ENCODE results near the gene AMZ1. TPM values are rescaled to one million over a fixed set of nuclear protein-coding genes. Genes with fewer than 3 reads are reported as not detected.
"Not testable (repeated sequence)": the region's sequence is repeated elsewhere in the genome, so short reads cannot be mapped to it uniquely, and the experiment has no call there.

The AMZ1 gene
- total RNA-seq, 1 donor = 14.2 TPM

DNA sequence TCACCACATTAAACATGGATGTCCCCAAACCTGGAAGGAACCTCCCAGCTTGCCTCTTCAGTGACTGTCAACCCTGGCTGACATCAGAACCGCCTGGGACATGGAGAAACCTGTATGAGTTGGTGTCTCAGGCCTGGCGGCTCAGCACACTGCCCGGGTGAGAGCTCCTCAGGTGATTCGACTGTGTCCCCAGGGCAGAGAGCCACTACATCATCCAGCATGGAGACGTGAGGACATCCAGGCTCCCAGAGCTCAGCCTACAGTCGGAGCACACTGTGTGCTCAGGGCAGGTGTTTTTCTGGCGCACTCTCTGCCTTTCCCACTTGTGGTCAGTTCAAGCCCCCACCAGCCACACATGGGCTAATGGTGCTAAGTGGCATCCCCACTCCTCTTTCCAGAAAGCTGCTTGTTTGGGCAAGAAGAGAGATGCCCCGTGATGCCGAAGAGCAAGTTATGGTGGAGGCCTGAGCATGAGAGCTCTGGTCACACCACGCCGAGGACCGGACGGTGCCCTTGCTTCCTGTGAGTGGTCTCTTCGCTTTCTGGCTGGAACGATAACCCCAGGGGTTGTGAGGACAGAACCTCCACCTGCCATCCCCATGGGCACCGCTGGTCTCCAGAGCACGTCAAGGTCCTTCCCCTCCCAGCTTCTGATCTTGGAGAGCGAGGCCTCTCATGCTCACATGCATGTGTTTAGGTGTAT, 38.5 kb downstream of the AMZ1 start:
- no peak overlapping the region for H3K4me3 ChIP-seq (ENCODE audit: low read depth, low read length)
- no peak for DNase-seq (ENCODE audit: low read depth)
- TF ChIP-seq, protein P1, sequence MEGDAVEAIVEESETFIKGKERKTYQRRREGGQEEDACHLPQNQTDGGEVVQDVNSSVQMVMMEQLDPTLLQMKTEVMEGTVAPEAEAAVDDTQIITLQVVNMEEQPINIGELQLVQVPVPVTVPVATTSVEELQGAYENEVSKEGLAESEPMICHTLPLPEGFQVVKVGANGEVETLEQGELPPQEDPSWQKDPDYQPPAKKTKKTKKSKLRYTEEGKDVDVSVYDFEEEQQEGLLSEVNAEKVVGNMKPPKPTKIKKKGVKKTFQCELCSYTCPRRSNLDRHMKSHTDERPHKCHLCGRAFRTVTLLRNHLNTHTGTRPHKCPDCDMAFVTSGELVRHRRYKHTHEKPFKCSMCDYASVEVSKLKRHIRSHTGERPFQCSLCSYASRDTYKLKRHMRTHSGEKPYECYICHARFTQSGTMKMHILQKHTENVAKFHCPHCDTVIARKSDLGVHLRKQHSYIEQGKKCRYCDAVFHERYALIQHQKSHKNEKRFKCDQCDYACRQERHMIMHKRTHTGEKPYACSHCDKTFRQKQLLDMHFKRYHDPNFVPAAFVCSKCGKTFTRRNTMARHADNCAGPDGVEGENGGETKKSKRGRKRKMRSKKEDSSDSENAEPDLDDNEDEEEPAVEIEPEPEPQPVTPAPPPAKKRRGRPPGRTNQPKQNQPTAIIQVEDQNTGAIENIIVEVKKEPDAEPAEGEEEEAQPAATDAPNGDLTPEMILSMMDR (IDR thresholded peaks at IDR 0.05; ENCODE audit: insufficient read depth, low read depth, low read length) = no peak

- not testable (repeated sequence) for H3K4me3 ChIP-seq (ENCODE audit: low read depth, low read length); DNase-seq (ENCODE audit: low read depth)
Measured at GRCh38 chr7:2727206-2727605, 39.2 kb downstream of the AMZ1 start.

- DNase-seq (ENCODE audit: low read depth) = no peak
- no peak overlapping the region for H3K4me3 ChIP-seq (ENCODE audit: low read depth, low read length)
- TF ChIP-seq, protein P1 (IDR thresholded peaks at IDR 0.05; ENCODE audit: insufficient read depth, low read depth, low read length) = no peak
Measured at GRCh38 chr7:2728316-2729030, 40.5 kb downstream of the AMZ1 start.

DNA sequence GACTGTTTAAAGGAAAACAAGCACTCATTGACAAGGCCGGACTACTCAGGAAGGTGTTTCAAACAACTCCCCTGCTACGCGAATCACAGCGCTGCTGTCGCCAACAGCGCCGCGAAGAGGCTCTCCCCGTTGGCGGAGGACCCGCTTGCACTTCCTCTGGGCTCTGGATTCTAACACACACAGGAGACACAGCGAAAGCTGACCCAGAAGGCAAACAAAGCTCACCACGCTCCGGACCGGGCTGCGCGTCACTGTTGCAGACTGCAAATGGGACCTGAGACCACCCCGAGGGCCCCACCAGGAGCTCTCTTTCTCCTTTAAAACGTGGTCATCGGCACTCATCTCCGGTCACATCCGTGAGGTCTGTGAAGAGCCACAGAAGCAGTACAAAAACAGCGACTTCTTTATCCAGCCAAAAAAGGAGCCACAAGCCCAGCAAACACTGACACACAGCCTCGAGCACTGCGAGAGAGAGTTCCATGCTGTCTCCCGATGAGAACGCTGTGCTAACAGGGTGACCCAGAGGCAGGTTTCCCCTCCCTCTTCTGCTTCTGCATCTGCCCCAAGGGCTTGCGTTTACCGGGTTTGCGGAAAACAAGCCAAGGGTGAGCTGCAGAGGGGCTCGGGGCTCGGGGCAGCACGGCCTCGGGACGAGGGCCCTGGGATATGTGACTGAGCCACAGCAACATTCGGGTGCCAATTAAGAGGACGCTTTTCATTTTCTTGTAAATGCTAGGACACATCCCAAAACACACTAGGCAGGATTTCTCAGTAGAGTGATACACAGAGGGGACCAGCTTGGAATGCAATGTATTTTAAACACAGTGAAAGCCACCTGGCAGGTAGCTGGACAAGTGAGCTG, 41.3 kb downstream of the AMZ1 start:
- no peak for DNase-seq (ENCODE audit: low read depth)
- TF ChIP-seq, protein P1 (IDR thresholded peaks at IDR 0.05; ENCODE audit: insufficient read depth, low read depth, low read length) = no peak

GRCh38 chr7:2729893-2730716, 42.1 kb downstream of the AMZ1 start:
- no peak for DNase-seq (ENCODE audit: low read depth)
- no peak overlapping the region for H3K4me3 ChIP-seq (ENCODE audit: low read depth, low read length)
- TF ChIP-seq, protein P1 (IDR thresholded peaks at IDR 0.05; ENCODE audit: insufficient read depth, low read depth, low read length) = no peak

More for the DNA sequence above, 41.3 kb downstream of the AMZ1 start:
- H3K4me3 ChIP-seq (ENCODE audit: low read depth, low read length) = no peak overlapping the region

DNA sequence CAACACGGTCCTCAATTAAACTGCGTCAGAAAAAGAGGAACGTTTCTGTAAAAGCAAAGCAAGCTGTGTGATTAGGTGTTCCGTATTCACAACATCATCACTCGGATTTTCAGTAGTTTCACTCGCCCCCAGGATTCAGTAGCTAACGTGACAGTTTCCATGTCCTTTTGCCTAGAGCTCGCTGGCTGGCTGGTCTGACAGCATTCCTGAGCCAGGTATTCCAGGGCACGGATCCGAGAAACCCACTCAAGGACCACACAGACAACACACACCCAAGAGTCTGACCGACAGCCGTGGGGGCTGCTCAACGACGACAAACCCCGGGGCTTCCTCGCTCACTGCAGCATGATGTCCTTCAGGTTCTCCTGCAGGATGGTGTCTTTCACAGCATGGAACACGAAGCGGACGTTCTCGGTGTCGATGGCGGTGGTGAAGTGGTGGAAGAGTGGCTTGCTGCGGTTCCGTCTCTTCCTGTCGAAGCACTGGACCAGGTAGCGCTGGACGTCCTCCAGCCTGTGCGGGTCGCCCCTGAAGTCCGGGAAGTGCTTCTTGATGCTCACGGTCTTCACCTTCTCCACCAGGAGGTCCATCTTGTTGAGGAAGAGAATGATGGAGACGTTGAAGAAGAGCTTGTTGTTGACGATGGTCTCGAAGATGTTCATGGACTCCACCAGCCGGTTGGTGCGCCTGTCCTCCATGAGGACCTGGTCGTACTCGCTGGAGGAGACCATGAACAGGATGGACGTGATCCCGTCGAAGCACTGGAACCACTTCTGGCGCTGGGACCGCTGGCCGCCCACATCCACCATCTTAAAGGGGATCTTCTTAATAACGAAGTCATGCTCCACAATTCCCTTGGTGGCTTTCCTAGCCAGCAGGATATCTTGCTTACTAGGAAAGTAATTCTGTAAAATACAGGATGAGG, 43.1 kb downstream of the AMZ1 start:
- DNase-seq (ENCODE audit: low read depth) = no peak
- no peak overlapping the region for H3K4me3 ChIP-seq (ENCODE audit: low read depth, low read length)

More for the DNA sequence above, 43.1 kb downstream of the AMZ1 start:
- TF ChIP-seq, protein P1 (IDR thresholded peaks at IDR 0.05; ENCODE audit: insufficient read depth, low read depth, low read length) = no peak
